SK-N-SH treated with all-trans-retinoic acid at 6 μM for 48 hours (cell line): ENCODE results near the gene TSPO.

Experiments
- ATAC-seq: fragments of 200-7000 bp; cut with Tn5 transposase; 3 replicates; pipeline ENCODE4 v1.9.1; 2020; ENCODE audit warnings: mild to moderate bottlenecking, moderate library complexity
- BACH2 ChIP-seq: fragments of 250-450 bp; sonication (Bioruptor Pico); IDR thresholded peaks from 2 replicates; pipeline ENCODE4 v1.9.0; 2021; ENCODE audit warnings: mild to moderate bottlenecking, borderline replicate concordance
- CREB5 ChIP-seq: fragments of 250-450 bp; sonication (Bioruptor Pico); IDR thresholded peaks from 2 replicates; pipeline ENCODE4 v1.5.1; 2020; ENCODE audit warnings: low read depth, mild to moderate bottlenecking, moderate library complexity
- CSDC2 ChIP-seq: fragments of 250-450 bp; sonication (Bioruptor Pico); IDR thresholded peaks from 2 replicates; pipeline ENCODE4 v1.5.0; 2020; ENCODE audit warnings: mild to moderate bottlenecking, moderate library complexity
- CSRNP3 ChIP-seq: fragments of 250-450 bp; sonication (Bioruptor Pico); IDR thresholded peaks from 2 replicates; pipeline ENCODE4 v1.5.1; 2021; ENCODE audit warnings: mild to moderate bottlenecking, moderate library complexity
- GLIS3 ChIP-seq: fragments of 250-450 bp; sonication (Bioruptor Pico); IDR thresholded peaks from 2 replicates; pipeline ENCODE4 v1.5.0; 2020; ENCODE audit warnings: mild to moderate bottlenecking, moderate library complexity
- ISL1 ChIP-seq: fragments of 250-450 bp; sonication (Bioruptor Pico); IDR thresholded peaks from 2 replicates; pipeline ENCODE4 v2.1.2; 2022; ENCODE audit warnings: mild to moderate bottlenecking, moderate library complexity
- OSR1 ChIP-seq: fragments of 250-450 bp; sonication (Bioruptor Pico); IDR thresholded peaks from 2 replicates; pipeline ENCODE4 v1.8.0; 2022; ENCODE audit warnings: moderate library complexity, mild to moderate bottlenecking, inconsistent platforms
- PATZ1 ChIP-seq: fragments of 250-450 bp; sonication (Bioruptor Pico); IDR thresholded peaks from 2 replicates; pipeline ENCODE4 v1.8.0; 2020; ENCODE audit warnings: mild to moderate bottlenecking, moderate library complexity, borderline replicate concordance
- PPARA ChIP-seq: fragments of 250-450 bp; sonication (Bioruptor Pico); IDR thresholded peaks from 2 replicates; pipeline ENCODE4 v1.5.0; 2020; ENCODE audit warnings: mild to moderate bottlenecking, borderline replicate concordance
- RARB ChIP-seq: fragments of 250-450 bp; sonication (Bioruptor Pico); IDR thresholded peaks from 2 replicates; pipeline ENCODE4 v1.8.0; 2021; ENCODE audit warnings: mild to moderate bottlenecking, moderate library complexity
- SNAI2 ChIP-seq: fragments of 250-450 bp; sonication (Bioruptor Pico); IDR thresholded peaks from 2 replicates; pipeline ENCODE4 v1.5.0; 2020; ENCODE audit warnings: mild to moderate bottlenecking, moderate library complexity
- TOX ChIP-seq: fragments of 250-450 bp; sonication (Bioruptor Pico); IDR thresholded peaks from 2 replicates; pipeline ENCODE4 v1.8.0; 2021; ENCODE audit warnings: mild to moderate bottlenecking, moderate library complexity, borderline replicate concordance
- TSHZ2 ChIP-seq: fragments of 250-450 bp; sonication (Bioruptor Pico); IDR thresholded peaks from 2 replicates; pipeline ENCODE4 v1.5.0; 2020; ENCODE audit warnings: mild to moderate bottlenecking, moderate library complexity
- ZC3H10 ChIP-seq: fragments of 250-450 bp; sonication (Bioruptor Pico); IDR thresholded peaks from 2 replicates; pipeline ENCODE4 v1.5.1; 2021; ENCODE audit warnings: mild to moderate bottlenecking, moderate library complexity
- ZFP3 ChIP-seq: fragments of 250-450 bp; sonication (Bioruptor Pico); IDR thresholded peaks from 2 replicates; pipeline ENCODE4 v1.5.0; 2020; ENCODE audit warnings: mild to moderate bottlenecking, moderate library complexity
- ZFP30 ChIP-seq: fragments of 450-650 bp; formaldehyde crosslinking; IDR thresholded peaks from 2 replicates; pipeline ENCODE4 v1.5.0; 2022; ENCODE audit warnings: mild to moderate bottlenecking, moderate library complexity
- ZNF565 ChIP-seq: fragments of 450-650 bp; formaldehyde crosslinking; conservative IDR thresholded peaks from 2 replicates; pipeline ENCODE4 v1.5.0; 2020; ENCODE audit warnings: low read depth, mild to moderate bottlenecking, moderate library complexity
- ZNF70 ChIP-seq: fragments of 450-650 bp; formaldehyde crosslinking; IDR thresholded peaks from 2 replicates; pipeline ENCODE4 v1.5.0; 2020; ENCODE audit warnings: mild to moderate bottlenecking, moderate library complexity
- ZNF8 ChIP-seq: fragments of 450-650 bp; formaldehyde crosslinking; IDR thresholded peaks from 2 replicates; pipeline ENCODE4 v1.5.0; 2020; ENCODE audit warnings: mild to moderate bottlenecking, moderate library complexity
- TF ChIP-seq, protein P1 (sequence below): fragments of 250-450 bp; sonication (Bioruptor Pico); IDR thresholded peaks from 2 replicates; pipeline ENCODE4 v1.8.0; 2021; ENCODE audit warnings: low read depth, mild to moderate bottlenecking, moderate library complexity, borderline replicate concordance

Gene TSPO

GRCh38 chr22:43210631-43211515 is 59.5 kb downstream of the TSPO start:
- TF ChIP-seq ISL1 (CRISPR knock-in tag) (no peak), OSR1 (CRISPR knock-in tag) (no peak), TOX (CRISPR knock-in tag) (no peak), ZNF565 (CRISPR knock-in tag) (no peak), SNAI2 (no peak), GLIS3 (CRISPR knock-in tag) (no peak), ZFP30 (CRISPR knock-in tag) (no peak), TSHZ2 (CRISPR knock-in tag) (no peak), PATZ1 (CRISPR knock-in tag) (no peak), RARB (CRISPR knock-in tag) (no peak), ZNF8 (CRISPR knock-in tag) (no peak), ZNF70 (no peak), CSRNP3 (CRISPR knock-in tag) (no peak), ZC3H10 (CRISPR knock-in tag) (no peak), CREB5 (no peak), PPARA (no peak), CSDC2 (no peak)
- TF ChIP-seq, protein P1, sequence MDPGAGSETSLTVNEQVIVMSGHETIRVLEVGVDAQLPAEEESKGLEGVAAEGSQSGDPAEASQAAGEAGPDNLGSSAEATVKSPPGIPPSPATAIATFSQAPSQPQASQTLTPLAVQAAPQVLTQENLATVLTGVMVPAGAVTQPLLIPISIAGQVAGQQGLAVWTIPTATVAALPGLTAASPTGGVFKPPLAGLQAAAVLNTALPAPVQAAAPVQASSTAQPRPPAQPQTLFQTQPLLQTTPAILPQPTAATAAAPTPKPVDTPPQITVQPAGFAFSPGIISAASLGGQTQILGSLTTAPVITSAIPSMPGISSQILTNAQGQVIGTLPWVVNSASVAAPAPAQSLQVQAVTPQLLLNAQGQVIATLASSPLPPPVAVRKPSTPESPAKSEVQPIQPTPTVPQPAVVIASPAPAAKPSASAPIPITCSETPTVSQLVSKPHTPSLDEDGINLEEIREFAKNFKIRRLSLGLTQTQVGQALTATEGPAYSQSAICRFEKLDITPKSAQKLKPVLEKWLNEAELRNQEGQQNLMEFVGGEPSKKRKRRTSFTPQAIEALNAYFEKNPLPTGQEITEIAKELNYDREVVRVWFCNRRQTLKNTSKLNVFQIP: no peak
- TF ChIP-seq, all 23 proteins: peak for 0
- ATAC-seq: no peak

DNA sequence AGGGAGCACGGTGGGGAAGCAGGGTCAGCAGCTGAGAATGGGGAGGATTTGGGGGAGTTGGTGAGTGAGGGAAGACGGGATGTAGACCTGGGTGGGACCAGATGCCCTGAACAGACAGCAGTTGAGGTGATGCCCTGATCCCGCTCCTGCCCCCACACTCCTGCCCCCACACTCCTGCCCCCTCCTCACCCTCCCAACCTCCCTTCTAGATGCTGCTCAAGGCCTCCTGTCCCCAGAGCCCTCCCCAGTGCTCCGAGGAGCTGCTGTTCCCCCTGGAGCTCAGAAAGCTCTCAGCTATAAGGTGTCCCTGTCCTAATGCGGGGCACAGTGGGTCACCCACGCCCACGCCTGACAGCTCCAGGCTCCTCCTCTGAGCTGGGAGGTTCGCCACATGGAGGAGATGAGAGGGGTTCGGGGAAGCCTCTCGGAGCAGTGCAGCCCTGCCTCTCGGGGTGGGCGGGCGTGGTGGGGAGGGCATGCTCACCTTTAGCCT is 60.6 kb downstream of the TSPO start:
- no peak for ATAC-seq
- TF ChIP-seq ZNF70 (no peak), BACH2 (CRISPR knock-in tag) (no peak), TOX (CRISPR knock-in tag) (no peak), PPARA (no peak), OSR1 (CRISPR knock-in tag) (no peak), RARB (CRISPR knock-in tag) (no peak), TSHZ2 (CRISPR knock-in tag) (no peak), ZNF565 (CRISPR knock-in tag) (no peak), ZFP3 (CRISPR knock-in tag) (no peak), CREB5 (no peak), CSRNP3 (CRISPR knock-in tag) (no peak), ZFP30 (CRISPR knock-in tag) (no peak), ZNF8 (CRISPR knock-in tag) (no peak)
- TF ChIP-seq, protein P1: no peak
